NOMO-1 (cell line): ENCODE measurements around the gene AEN.

Experiments used
- DNase-seq, 2 experiments: peaks; one replicate each; lab custom pipeline; 2025; ENCODE audit not compliant: unreplicated experiment in 2 of 2; lab: John Stamatoyannopoulos, UW

AEN gene

GRCh38 chr15:88620995-88621772, at the start of gene AEN:
AEN (plus strand) TSS chr15:88621340; CDS start chr15:88626210, 4,870 bp downstream.
- DNase-seq, result peak; percentile 91 to 96

DNA sequence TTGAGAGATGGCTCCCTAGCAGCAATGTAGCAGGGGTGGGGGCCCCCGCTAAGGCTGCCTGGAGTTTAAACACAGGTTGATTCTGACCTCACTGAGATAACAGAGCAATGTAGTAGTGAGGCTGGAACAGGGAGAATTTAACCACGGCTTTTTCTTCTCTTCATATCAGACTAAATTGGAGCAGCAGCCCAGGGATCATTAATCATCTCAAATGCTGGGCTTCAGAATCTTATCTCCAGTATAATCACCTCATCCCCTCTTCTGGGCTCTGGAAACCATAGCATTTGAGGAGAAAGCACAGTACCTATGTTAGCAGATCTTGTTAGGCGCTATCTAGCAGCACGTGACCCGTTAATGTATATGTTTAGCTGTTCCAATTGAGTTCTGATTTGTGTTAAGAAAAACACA, 49.3 kb upstream of the AEN start:
- DNase-seq, result no peak

DNA sequence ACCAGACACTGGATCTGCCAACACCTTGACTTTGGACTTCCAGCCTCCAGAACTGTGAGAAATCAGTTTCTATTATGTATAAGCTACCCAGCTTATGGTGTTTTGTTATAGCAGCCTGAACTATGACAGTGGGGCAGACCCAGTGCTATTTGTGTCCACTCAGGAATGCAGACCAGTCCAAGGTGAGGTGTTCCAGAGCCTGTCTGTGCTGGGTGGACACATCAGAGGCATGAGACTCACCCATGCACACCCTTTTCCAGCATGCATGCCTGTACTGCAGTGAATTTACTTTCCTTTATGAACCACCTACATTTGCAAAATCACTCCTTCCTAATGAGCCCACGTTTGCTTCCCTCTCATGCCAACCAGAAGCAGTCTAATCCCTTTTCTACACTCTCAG, 47.1 kb upstream of the AEN start:
- DNase-seq, result no peak

DNA sequence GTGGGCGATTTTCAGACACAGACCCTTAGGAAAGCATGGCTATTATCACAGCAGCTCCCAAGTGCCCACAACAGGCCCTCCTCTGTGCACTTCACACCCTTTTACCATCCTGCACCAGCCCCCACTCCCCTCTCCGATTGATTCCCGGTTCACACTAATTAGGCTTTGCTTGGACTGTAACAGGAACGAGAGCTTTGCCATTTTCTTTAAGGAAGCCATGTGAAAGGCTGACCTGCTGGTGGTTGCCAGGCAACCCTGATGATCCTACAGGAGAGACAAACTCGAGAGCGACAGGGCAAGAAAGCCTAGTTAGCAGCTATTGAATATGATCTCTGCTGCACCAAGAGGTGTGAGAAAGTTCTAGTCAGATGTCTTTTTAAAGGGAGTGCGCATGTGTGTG, 46.5 kb upstream of the AEN start:
- DNase-seq, result no peak

- no peak for DNase-seq
Observed at GRCh38 chr15:88579322-88579721, 41.8 kb upstream of the AEN start.

- DNase-seq, result no peak
Observed at GRCh38 chr15:88580532-88580931, 40.6 kb upstream of the AEN start.

- DNase-seq, result no peak
Observed at GRCh38 chr15:88586401-88587162, 34.6 kb upstream of the AEN start.

DNA sequence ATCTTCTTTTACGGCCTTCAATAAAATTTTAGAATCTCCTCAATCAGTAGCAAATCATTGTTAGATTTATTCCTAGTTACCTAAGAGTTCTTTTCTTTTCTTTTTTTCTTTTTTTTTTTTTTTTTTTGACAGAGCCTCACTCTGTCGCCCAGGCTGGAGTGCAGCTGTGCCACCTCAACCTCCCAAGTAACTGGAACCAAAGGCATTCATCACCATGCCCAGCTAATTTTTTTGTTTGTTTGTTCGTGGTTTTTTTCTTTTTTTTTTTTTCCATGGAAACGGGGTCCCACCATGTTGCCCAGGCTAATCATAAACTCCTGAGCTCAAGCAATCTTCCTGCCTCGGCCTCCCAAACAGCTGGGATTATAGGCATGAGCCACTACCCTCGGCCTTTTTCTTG, 30.4 kb upstream of the AEN start:
- no peak for DNase-seq

DNA sequence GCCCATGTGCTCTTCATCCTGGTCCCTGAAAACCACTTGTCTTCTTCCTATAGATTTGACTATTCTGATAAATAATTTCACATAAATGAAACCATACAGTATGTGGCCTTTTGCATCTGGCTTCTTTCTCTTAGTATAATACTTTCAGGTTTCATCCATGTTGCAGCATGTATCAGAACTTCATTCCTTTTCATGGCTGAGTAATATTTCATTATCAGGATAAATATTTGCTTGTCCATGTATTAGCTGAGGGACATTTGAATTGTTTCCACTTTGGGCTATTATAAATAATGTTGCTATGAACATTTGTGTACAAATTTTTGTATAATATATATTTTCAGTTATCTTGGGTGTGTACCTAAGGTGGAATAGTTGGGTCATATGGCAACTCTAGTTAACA, 29.8 kb upstream of the AEN start:
- no peak for DNase-seq

DNA sequence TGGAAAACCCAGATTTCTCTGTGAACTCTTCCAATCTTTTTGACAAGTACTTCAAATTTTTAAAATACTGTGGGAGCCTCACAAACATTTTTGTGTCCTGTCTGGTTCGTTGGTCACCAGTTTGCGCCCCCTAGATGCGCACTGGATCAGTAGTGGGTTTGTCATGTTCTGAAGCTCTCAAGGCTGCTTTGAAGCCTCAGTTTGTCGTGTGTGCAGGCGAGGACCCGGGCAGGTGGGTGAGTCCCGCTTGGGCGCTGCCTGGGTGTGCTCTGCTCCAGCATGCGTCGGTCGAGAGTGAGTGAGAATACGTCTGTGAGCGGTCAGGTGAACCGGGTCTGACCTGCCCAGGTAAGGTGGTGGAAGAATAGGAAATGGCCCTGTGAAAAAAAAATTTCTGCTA, 17.3 kb upstream of the AEN start:
- no peak for DNase-seq

- no peak for DNase-seq
Observed at GRCh38 chr15:88604381-88605188, 16.6 kb upstream of the AEN start.

DNA sequence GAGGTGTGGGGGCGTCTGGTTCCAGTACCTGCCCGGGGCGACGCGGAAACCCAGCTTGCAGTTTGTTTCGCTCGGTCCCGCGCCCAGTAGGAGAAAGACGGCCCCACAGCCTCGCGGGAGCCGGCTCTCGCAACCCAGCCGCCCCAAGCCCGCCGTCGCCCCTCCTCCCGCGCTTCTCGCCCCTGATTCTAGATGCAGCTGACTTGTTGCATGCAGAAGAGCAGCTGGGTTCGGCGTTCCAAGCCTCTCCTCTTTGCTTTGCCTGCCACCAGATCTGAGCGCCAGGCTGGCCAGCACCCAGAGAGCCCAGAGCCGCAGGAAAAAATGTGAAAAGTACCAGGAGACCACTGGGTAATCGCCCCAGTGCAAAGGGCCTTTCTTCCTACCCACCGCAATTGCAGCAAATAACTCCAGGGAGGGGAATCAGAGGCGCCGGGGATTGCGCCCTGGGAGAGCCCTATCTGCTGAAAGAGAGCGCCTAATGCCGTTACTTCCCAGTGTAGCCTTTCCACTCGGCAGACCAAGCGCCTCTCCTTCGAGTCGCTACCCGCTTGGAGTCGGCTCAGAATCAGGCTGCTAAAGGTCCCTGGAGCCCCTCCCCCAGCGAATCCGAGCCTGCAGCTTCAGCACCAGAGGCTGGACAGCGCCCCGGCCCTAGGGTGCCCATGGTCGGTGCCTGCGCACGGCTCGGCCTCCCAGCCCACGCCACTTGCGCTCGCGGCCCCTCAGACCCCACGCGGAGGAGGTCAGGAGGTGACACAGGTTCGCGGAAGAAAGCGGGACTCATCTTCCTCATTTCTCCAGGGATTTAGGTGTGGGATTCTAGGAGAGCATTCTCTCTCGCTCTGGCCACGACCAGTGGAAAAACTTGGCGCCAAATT, 15.7 kb upstream of the AEN start:
- DNase-seq, result peak in 1 of 2 experiments; percentile 1

GRCh38 chr15:88606070-88606794, 14.9 kb upstream of the AEN start:
- no peak for DNase-seq

DNA sequence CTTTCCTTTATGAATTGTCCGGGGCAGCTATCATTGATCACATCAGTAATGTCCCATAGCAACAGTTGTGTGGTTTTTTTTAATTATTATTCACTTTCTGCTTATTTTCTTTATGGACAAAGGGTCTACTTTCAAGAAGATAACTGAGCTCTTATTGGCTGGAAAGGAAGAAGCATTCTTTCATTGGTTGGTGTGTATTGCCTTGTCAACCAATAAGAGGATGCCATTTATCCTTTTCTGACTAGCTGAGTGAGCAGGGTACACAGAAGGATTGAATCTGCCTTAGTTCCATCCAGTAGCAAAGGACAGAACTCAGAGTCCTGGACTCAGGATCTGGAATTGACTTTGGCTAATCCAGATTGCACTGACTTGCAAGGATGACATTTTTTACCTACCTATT, 13.2 kb upstream of the AEN start:
- no peak for DNase-seq

GRCh38 chr15:88608607-88609181, 12.4 kb upstream of the AEN start:
- no peak for DNase-seq

DNA sequence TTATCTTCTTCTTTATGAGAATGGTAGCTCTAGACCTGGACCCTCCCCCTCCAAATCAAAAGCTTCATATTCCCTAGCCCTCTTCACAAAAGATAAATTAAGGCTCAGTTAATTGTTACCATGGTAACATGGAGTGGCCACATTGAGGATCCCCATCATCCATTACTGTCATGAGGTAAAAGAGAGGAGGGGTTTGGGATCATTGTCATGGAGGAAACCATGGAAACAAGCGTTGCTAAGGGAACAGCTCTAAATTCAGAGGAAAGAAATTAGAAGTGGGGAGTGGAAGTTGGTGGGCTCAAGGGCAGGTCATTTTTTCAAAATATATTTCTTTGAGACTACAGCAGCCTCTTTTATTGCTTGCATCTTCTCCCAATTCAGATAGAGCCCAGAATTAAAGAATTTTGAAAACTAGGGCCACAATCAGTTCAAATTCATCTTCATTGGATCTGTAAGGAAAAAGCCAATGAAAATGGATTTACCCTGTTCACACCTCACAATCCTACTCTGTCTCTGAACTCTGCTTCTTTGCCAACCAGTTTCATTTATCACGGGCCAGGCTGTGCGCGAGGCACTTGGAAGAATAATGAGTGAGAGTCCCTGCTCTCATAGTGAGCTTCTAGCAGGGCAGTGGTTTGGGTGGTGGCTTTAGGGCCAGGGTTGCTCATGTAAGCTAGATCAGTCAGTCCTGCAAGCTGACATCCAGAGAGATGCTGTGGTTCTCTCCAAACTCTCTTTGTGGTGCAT, 11.6 kb upstream of the AEN start:
- DNase-seq, result no peak

GRCh38 chr15:88610701-88611231, 10.4 kb upstream of the AEN start:
- DNase-seq, result peak; percentile 89 to 94

DNA sequence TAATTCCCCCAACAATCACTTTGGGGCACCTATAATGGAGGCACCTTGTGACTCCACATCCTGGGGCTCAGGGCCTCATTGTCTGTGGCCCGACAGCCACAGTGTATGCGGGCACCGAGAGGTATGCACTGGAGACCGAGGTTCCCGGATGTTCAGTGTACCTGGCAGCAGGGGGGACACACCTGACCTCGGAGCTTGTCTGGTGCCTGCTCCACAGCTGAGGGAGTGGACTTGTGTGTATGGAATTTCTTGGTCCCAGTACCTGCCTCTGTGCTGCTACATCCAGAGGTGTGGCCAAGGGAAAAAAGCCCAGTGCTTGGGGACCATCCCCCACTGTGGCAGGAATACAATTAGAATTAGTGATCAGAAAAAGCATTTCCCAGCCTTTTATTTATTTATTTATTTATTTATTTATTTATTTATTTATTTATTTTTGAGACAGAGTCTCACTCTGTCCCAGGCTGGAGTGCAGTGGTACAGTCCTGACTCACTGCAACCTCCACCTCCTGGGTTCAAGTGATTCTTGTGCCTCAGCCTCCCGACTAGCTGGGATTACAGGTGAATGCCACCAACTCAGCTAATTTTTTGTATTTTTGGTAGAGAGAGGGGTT, 8.8 kb upstream of the AEN start:
- no peak for DNase-seq
